SU-DHL-6 (cell line): ENCODE results near the gene ASB18.

Source experiments
- CTCF ChIP-seq: fragments of 200-600 bp; sonication (generic); IDR thresholded peaks from one replicate; pipeline ENCODE4 v1.5.1; 2017; ENCODE audit warnings: antibody characterized with exemption, mild to moderate bottlenecking, low read length, moderate library complexity; ENCODE audit not compliant: insufficient read depth, poor library complexity, severe bottlenecking
- EZH2phosphoT487 ChIP-seq: fragments of 200-600 bp; sonication (generic), shearing (Covaris generic); conservative IDR thresholded peaks from 2 replicates; pipeline ENCODE4 v1.6.1; 2018; ENCODE audit warnings: mild to moderate bottlenecking, antibody characterized with exemption, low read length, moderate library complexity, mixed read lengths

- TF ChIP-seq CTCF, result no peak
- TF ChIP-seq EZH2phosphoT487, result no peak
Measured at GRCh38 chr2:236195726-236196125, 68.5 kb downstream of the ASB18 start.
